Activated T-cell treated with anti-CD3 and anti-CD28 coated beads, Interleukin-2, amount 50 U/mL, for 72 hours (primary cell): ENCODE results near the gene DPH7. TPM values are rescaled to one million over a fixed set of nuclear protein-coding genes. Genes with fewer than 3 reads are reported as not detected.
"Not testable (repeated sequence)": the region's sequence is repeated elsewhere in the genome, so short reads cannot be mapped to it uniquely, and the experiment has no call there.

Source experiments
- ATAC-seq, 2 donors: fragments of 150-1000 bp; cut with Tn5 transposase; replicated peaks in 1 of 2; 2 replicates each; pipeline ENCODE4 v1.10.0; 2021; ENCODE audit warnings: moderate library complexity in 2 of 2, mild to moderate bottlenecking in 1 of 2
- DNase-seq, 2 donors: peaks; one replicate each; pipeline ENCODE4 v3.0.0; 2021 to 2022; ENCODE audit warnings: mixed read lengths in 1 of 2
- H3K27ac Mint-ChIP-seq: one replicate; pipeline ENCODE4 v1.8.0; 2022; ENCODE audit warnings: mild to moderate bottlenecking, moderate library complexity, mixed read lengths
- H3K27me3 Mint-ChIP-seq: one replicate; pipeline ENCODE4 v1.8.0; 2022; ENCODE audit warnings: low read depth, mixed read lengths
- H3K36me3 Mint-ChIP-seq, 2 donors: one replicate each; pipeline ENCODE4 v1.8.0; 2022; ENCODE audit warnings: mixed read lengths in 2 of 2, mild to moderate bottlenecking in 1 of 2; ENCODE audit not compliant: insufficient read depth in 2 of 2
- H3K4me1 Mint-ChIP-seq: one replicate; pipeline ENCODE4 v1.8.0; 2022; ENCODE audit warnings: low read depth, mixed read lengths
- H3K4me3 Mint-ChIP-seq, 2 donors: one replicate each; pipeline ENCODE4 v1.8.0; 2022; ENCODE audit warnings: mild to moderate bottlenecking in 2 of 2, mixed read lengths in 2 of 2, moderate library complexity in 2 of 2
- H3K9me3 Mint-ChIP-seq, 2 donors: one replicate each; pipeline ENCODE4 v1.8.0; 2022; ENCODE audit warnings: mixed read lengths in 2 of 2
- total RNA-seq, 2 donors: library from RNA; stranded (reverse); gene quantifications; one replicate each; pipeline ENCODE4 v1.2.3, GENCODE V29; 2022

DPH7 gene
- 10 to 100 TPM; 32.8 to 41.9 TPM for total RNA-seq

DNA sequence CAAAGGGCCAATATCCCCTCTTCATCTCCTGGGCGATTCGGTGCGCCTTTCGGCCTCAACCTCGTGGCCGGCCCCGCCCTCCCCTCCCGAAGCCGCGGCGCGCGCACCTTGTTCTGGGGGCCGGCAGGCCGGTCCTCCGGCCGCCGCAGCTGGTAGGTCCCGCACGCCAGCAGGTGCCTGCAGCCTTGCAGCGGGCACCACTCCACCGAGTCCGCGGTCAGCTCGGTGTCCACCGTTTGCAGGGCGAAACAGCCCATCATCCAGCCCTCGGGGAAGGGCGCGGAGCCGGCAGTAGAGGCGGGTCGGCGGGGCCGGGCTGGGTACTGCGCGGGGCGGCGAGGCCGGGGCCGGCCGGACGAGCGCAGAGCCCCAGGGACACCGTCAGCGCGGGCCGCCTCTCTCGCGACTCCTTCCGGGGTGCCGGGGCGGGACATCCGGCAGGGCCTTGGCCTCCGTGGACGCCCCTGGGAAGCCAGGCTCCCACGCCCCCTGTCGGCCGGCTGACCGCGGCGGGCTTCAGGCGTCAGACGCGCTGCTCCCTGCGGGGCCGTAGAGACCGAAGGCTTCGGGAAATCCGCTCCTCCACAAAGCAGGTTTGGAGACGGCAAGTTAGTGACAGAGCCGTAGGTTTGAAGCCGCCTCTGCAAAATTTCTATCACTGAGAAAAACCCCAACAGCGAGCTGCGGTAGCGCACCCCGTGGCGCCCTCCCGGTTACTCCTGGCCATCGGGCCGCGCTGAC lies at the start of gene DPH7:
TSS of gene DPH7 (minus strand) at position 408 of the 741 bp plus-strand sequence. CDS start at position 260, 148 bp downstream.
- Mint-ChIP-seq H3K27me3 (no peaks in the 10 kb centered on the region), H3K4me3 (peak within 1 kb of the TSS; percentile 78 to 87), H3K9me3 (no peaks in the 10 kb centered on the region), H3K36me3 (peaks cover 0 to 8% of the 10 kb centered on the region in 2 donors), H3K4me1 (peaks cover 46% of the 10 kb centered on the region), H3K27ac (peak within 1 kb of the TSS; percentile 75)
- ATAC-seq: peak; percentile 99
- peak; percentile 98 to 99 for DNase-seq

DNA sequence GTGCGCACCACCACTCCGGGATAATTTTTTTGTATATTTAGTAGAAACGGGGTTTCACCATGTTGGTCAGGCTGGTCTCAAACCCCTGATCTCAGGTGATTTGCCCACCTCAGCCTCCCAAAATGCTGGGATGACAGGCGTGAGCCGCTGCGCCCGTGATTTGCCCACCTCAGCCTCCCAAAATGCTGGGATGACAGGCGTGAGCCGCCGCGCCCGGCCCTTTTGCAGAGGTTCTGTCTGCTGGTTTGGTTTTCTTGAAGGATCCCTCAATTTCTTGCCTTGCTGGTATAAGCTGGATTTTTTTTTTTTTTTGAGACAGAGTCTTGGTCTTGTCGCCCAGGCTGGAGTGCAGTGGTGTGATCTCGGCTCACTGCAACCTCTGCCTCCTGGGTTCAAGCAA lies 48.7 kb upstream of the DPH7 start:
- DNase-seq, H3K4me3 Mint-ChIP-seq, H3K27me3 Mint-ChIP-seq, H3K36me3 Mint-ChIP-seq, H3K9me3 Mint-ChIP-seq, H3K27ac Mint-ChIP-seq, ATAC-seq: not testable (repeated sequence)
- H3K4me1 Mint-ChIP-seq: peaks cover 63% of the 10 kb centered on the region

DNA sequence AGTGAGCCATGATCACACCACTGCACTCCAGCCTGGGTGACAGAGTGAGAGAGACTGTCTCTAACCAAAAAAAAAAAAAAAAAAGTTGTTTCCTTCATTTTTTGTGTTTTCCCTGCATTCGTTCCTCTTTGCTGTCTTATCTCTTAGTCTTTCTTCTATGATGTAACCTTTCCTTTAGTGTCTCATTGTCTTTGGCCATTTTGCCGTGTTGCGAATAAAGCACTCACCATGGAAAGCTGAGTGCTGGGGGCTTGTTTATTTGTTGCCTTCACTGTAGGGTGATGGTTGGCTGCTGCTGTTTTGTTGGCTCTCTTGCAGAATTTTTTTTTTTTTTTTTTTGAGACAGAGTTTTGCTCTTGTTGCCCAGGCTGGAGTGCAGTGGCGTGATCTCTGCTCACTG lies 47.7 kb upstream of the DPH7 start:
- Mint-ChIP-seq H3K27me3 (no peaks in the 10 kb centered on the region), H3K9me3 (no peaks in the 10 kb centered on the region), H3K36me3 (peaks cover 0 to 7% of the 10 kb centered on the region in 2 donors), H3K27ac (no peak overlapping the region), H3K4me3 (peak overlapping the region in 1 of 2 donors; percentile 17), H3K4me1 (peaks cover 62% of the 10 kb centered on the region)
- ATAC-seq: no peak
- no peak for DNase-seq

DNA sequence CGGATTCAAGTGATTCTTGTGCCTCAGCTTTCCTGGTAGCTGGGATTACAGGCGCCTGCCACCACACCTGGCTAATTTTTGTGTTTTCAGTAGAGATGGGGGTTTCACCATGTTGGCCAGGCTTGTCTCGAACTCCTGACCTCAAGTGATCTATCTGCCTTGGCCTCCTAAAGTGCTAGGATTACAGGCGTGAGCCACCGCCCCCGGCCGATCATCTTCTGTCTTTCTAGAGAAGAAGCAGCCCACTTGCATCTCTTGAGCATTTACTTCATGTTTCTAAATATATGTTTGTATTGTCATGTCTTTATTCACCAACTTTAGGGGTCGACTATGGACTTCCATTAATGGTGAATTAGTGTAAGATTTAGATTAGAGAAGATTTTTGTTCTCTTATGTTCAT lies 43.5 kb upstream of the DPH7 start:
- not testable (repeated sequence) for DNase-seq, H3K27me3 Mint-ChIP-seq, ATAC-seq, H3K36me3 Mint-ChIP-seq, H3K9me3 Mint-ChIP-seq, H3K4me3 Mint-ChIP-seq
- H3K4me1 Mint-ChIP-seq: peaks cover 57% of the 10 kb centered on the region
- H3K27ac Mint-ChIP-seq: peak overlapping the region; percentile 46

DNA sequence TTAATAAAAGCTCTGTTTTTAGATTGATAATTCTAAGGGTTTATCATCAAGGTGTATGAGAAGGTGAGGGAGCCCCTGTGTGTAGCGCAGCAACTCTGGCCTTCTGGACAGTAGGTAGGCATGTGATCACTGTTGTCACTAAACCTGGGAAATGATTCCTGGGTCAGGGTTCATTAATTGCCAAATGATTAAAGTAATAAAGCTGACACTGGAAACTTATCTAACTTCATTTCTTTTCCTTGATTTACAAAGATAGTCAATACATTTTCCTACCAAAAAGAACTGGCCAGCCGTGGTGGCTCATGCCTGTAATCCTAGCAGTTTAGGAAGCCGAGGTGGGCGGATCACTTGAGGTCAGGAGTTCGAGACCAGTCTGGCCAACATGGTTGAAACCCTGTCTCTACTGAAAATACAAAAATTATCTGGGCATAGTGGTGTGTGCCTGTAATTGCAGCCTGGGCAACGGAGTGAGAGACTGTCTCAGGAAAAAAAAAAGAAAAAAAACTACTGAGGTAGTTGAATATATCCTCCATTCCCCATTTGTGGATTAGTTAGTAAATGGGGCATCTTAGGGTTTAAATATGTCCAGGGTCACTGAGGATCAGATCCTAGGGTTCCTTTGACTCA lies 42.5 kb upstream of the DPH7 start:
- Mint-ChIP-seq H3K27ac (peak overlapping the region; percentile 22), H3K4me1 (peaks cover 61% of the 10 kb centered on the region), H3K27me3 (no peaks in the 10 kb centered on the region), H3K9me3 (no peaks in the 10 kb centered on the region), H3K36me3 (peaks cover 0 to 7% of the 10 kb centered on the region in 2 donors), H3K4me3 (peak overlapping the region; percentile 87 to 94)
- ATAC-seq (no peak), DNase-seq (peak in 1 of 2 donors; percentile 21)

DNA sequence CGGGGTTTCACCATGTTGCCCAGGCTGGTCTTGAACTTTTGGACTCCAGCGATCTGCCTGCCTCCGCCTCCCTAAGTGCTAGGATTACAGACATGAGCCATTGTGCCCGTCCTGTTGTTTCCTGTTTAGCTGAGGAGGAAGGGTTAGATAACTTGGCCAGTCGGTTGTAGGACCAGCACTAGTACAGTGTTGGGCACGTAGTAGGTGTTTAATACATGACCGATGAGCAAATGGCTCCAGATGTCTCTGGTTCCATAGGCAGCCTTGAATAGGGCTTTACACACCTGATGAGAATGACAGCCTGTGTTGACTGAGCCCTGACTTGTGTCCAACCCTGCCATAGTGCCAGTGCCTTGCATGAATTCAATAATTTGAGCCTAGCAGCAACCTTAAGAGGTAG lies 41.9 kb upstream of the DPH7 start:
- Mint-ChIP-seq H3K27ac (peak overlapping the region; percentile 22), H3K9me3 (no peaks in the 10 kb centered on the region), H3K4me1 (peaks cover 58% of the 10 kb centered on the region), H3K36me3 (peaks cover 0 to 7% of the 10 kb centered on the region in 2 donors), H3K27me3 (no peaks in the 10 kb centered on the region), H3K4me3 (peak overlapping the region; percentile 87 to 94)
- no peak for ATAC-seq
- no peak for DNase-seq

DNA sequence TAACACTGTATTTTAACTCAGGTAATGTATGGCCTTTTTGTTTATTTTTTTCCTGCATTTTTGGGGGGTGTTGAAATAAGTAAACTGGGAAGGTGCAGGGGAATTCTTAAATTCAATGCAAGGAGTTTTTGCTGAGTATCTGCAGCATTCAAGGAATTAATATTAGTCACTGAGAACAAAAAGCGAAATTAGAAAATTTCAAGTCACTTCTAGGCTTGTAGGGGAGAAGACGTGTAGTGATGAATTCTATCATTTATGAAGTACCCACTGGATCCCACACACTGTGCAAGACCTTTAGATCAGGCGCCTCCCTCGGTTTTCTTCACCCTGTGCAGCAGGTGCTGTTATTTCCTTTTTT lies 41.3 kb upstream of the DPH7 start:
- Mint-ChIP-seq H3K27me3 (no peaks in the 10 kb centered on the region), H3K4me3 (peak overlapping the region; percentile 87 to 94), H3K36me3 (peaks cover 0 to 5% of the 10 kb centered on the region in 2 donors), H3K9me3 (no peaks in the 10 kb centered on the region), H3K27ac (peak overlapping the region; percentile 84), H3K4me1 (peaks cover 52% of the 10 kb centered on the region)
- ATAC-seq (no peak), DNase-seq (no peak)

DNA sequence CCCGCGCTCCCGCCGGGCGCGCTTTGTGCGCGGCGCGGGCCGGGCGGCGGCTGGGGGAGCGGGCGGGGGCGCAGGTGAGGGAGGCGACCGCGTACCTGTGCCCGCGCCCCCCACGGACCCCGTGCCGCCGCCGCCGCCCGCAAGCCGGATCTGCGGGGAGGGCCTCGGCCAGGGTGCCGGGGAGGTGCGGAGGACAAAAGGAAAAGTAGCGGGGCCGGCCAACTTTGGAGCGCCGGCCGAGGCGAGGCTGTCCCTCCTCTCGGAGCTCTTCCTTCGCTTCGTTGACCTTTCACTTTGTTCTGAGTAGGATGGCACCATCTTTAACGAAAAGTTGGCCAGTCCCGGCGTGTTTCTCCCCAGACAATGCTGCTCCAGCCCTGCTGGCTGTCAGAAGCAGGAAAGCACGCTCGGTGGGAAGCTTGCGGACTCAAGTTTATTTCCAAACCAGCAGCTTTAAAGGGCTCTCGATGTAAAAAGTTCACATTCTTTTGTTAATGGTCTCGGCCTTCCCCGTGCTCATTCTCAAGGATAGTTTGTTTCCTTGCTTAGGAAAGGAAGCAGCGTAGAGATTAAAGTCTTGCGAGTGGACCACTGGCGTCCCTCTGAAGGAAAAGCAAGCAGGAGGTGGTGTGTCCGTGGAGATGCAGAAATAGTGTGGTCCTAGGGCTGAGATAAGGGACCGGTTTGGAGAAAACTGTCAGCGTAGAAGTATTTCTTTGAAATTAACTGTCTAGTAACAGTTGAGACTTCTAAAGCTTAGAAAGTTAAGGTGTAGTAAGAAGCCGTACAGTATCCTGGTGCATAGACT lies 40.7 kb upstream of the DPH7 start:
- peaks cover 50% of the 10 kb centered on the region for H3K4me1 Mint-ChIP-seq
- H3K36me3 Mint-ChIP-seq: peaks cover 0 to 5% of the 10 kb centered on the region in 2 donors
- peak; percentile 38 to 46 for DNase-seq
- peak; percentile 12 for ATAC-seq
- no peaks in the 10 kb centered on the region for H3K27me3 Mint-ChIP-seq
- H3K27ac Mint-ChIP-seq: peak overlapping the region; percentile 84
- peak overlapping the region; percentile 87 to 94 for H3K4me3 Mint-ChIP-seq
- H3K9me3 Mint-ChIP-seq: no peaks in the 10 kb centered on the region

DNA sequence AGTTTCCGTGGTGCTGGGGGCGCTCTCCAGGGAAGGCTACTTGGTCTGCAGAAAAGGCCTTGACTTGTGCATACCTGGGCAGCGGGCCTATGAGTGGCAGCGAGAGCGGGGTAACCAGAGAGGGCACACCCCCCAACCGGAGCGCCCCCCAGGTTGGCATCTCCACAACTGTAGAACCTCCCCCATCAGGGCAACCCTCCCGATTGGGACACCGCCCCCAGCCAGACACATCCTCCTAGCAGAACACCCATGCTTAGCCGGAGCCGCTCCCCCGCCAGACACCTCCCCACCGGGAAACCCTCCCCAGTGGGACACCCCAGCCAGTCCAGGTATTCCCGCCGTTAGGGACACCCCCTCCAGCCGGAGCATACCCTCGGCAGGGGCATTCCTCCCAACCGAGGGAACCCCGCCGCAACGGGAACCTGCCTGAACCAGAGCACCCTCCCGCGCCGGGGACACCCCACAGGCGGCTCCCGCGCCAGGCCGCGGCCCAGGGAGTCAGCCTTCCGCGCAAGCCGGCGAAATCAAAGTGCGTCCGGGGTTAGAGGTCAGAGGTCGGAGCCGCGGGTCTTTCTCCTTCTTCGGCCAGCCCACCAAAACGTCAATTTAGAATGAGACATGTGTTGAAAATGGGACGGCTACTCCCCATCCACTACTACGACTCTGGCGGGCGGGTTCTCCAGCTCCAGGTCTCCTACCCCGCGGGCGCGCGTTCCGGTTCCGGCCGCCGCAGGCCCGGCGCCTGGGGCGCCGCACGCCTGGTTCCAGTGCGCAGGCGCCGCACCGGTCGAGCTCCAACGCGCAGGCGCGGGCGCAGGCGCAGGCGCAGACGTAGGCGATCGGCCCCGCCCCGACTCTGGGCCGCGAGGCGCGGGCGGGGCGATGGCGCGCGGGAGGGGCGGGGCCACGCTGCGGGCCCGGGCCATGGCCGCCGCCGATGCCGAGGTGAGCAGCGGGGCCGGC lies 39.7 kb upstream of the DPH7 start, which contains the start of gene EHMT1:
TSS of gene EHMT1 (plus strand) at position 901 of the 963 bp plus-strand sequence. CDS start at position 925, 24 bp downstream.
- H3K27me3 Mint-ChIP-seq: no peaks in the 10 kb centered on the region
- H3K36me3 Mint-ChIP-seq: no peaks in the 10 kb centered on the region
- peaks cover 50% of the 10 kb centered on the region for H3K4me1 Mint-ChIP-seq
- peak within 1 kb of the TSS; percentile 84 for H3K27ac Mint-ChIP-seq
- DNase-seq (peak; percentile 88 to 96), ATAC-seq (peak; percentile 82 to 86)
- no peaks in the 10 kb centered on the region for H3K9me3 Mint-ChIP-seq
- peak within 1 kb of the TSS; percentile 93 to 94 for H3K4me3 Mint-ChIP-seq

DNA sequence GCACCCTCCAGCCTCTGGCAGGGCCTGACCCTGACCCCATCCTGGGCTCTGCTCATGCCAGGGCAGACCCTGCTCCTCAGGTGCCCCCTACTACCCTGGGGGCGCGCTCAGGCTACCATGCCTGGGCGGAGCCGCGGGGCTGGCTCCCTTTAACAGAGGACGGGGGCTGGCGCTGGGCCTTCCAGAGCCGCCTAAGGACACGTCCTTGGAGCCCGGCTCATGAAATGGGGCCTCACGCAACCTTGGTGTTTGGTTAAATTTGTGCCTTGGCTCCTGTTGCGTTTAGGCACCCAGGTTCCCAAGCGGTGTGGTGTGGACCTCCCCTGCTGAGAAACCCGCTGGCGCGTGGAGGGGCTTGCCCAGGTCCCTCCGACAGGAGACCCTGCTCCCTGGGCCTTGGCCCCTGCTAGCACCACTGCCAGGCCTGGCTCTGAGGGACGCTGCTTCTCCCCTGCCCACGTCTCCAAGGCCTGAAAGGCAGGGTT lies 36.7 kb upstream of the DPH7 start:
- no peak overlapping the region for H3K4me3 Mint-ChIP-seq
- DNase-seq (no peak), ATAC-seq (no peak)
- H3K27me3 Mint-ChIP-seq: no peaks in the 10 kb centered on the region
- H3K9me3 Mint-ChIP-seq: no peaks in the 10 kb centered on the region
- no peaks in the 10 kb centered on the region for H3K36me3 Mint-ChIP-seq
- peaks cover 43% of the 10 kb centered on the region for H3K4me1 Mint-ChIP-seq
- H3K27ac Mint-ChIP-seq: no peak overlapping the region

DNA sequence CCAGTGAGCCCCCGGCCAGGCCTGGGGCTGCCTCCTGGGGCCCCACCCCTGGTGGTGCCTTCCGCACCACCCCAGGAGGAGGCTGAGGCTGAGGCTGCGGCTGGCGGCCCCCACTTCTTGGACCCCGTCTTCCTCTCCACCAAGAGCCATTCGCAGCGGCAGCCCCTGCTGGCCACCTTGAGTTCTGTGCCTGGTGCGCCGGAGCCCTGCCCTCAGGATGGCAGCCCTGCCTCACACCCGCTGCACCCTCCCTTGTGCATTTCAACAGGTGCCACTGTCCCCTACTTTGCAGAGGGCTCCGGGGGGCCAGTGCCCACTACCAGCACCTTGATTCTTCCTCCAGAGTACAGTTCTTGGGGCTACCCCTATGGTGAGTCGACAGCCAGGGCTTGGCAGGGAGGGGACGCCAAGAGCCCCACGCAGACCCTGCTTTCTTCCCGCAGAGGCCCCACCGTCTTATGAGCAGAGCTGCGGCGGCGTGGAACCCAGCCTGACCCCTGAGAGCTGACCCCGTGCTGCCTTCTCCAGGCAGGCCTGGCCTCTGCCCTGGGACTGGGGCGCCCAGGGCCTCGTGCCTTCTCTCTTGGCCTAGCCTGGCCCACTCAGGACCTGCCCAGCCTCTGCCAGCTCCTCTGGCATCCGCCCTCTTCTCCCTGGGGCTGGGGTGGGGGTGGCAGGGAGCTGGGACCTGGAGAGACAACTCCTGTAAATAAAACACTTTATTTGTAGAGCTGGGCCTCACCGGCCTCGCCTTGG lies 36.1 kb upstream of the DPH7 start:
- Mint-ChIP-seq H3K4me3 (no peak overlapping the region), H3K27me3 (no peaks in the 10 kb centered on the region), H3K27ac (no peak overlapping the region), H3K9me3 (no peaks in the 10 kb centered on the region), H3K4me1 (peaks cover 37% of the 10 kb centered on the region), H3K36me3 (no peaks in the 10 kb centered on the region)
- DNase-seq: no peak
- no peak for ATAC-seq
